Stromal cell of bone marrow (primary cell): ENCODE measurements around the gene CA10.

Experiments
- DNase-seq: peaks from one replicate; pipeline ENCODE4 v3.0.0-alpha.2; 2012; ENCODE audit warnings: low read depth

The CA10 gene

GRCh38 chr17:51643702-51644490, 514.6 kb downstream of the CA10 start:
- DNase-seq: no peak

GRCh38 chr17:51642029-51642428, 516.5 kb downstream of the CA10 start:
- DNase-seq: no peak

- DNase-seq: no peak
Measured at GRCh38 chr17:51640108-51640622, 518.3 kb downstream of the CA10 start.

- no peak for DNase-seq
Measured at GRCh38 chr17:51638971-51639370, 519.5 kb downstream of the CA10 start.

GRCh38 chr17:51636291-51636690, 522.2 kb downstream of the CA10 start:
- DNase-seq: no peak

- DNase-seq: no peak
Measured at GRCh38 chr17:51630101-51630671, 528.3 kb downstream of the CA10 start.

- no peak for DNase-seq
Measured at GRCh38 chr17:51629232-51629631, 529.3 kb downstream of the CA10 start.

- no peak for DNase-seq
Measured at GRCh38 chr17:51627779-51628178, 530.7 kb downstream of the CA10 start.

GRCh38 chr17:51618476-51618875, 540.0 kb downstream of the CA10 start:
- no peak for DNase-seq

GRCh38 chr17:51617986-51618385, 540.5 kb downstream of the CA10 start:
- no peak for DNase-seq

GRCh38 chr17:51613255-51613654, 545.3 kb downstream of the CA10 start:
- DNase-seq: no peak

GRCh38 chr17:51612692-51613091, 545.8 kb downstream of the CA10 start:
- no peak for DNase-seq

- DNase-seq: no peak
Measured at GRCh38 chr17:51611585-51611984, 546.9 kb downstream of the CA10 start.

GRCh38 chr17:51610834-51611233, 547.7 kb downstream of the CA10 start:
- no peak for DNase-seq

GRCh38 chr17:51610155-51610554, 548.4 kb downstream of the CA10 start:
- no peak for DNase-seq

- DNase-seq: no peak
Measured at GRCh38 chr17:51608251-51608933, 550.1 kb downstream of the CA10 start.

- no peak for DNase-seq
Measured at GRCh38 chr17:51607512-51607911, 551.0 kb downstream of the CA10 start.

- DNase-seq: no peak
Measured at GRCh38 chr17:51604299-51605020, 554.1 kb downstream of the CA10 start.

GRCh38 chr17:51601622-51602261, 556.8 kb downstream of the CA10 start:
- no peak for DNase-seq

GRCh38 chr17:51598824-51599223, 559.7 kb downstream of the CA10 start:
- no peak for DNase-seq

GRCh38 chr17:51597345-51597744, 561.2 kb downstream of the CA10 start:
- DNase-seq: no peak
